ENCODE data around the gene AP5B1.

AP5B1 gene, protein sequence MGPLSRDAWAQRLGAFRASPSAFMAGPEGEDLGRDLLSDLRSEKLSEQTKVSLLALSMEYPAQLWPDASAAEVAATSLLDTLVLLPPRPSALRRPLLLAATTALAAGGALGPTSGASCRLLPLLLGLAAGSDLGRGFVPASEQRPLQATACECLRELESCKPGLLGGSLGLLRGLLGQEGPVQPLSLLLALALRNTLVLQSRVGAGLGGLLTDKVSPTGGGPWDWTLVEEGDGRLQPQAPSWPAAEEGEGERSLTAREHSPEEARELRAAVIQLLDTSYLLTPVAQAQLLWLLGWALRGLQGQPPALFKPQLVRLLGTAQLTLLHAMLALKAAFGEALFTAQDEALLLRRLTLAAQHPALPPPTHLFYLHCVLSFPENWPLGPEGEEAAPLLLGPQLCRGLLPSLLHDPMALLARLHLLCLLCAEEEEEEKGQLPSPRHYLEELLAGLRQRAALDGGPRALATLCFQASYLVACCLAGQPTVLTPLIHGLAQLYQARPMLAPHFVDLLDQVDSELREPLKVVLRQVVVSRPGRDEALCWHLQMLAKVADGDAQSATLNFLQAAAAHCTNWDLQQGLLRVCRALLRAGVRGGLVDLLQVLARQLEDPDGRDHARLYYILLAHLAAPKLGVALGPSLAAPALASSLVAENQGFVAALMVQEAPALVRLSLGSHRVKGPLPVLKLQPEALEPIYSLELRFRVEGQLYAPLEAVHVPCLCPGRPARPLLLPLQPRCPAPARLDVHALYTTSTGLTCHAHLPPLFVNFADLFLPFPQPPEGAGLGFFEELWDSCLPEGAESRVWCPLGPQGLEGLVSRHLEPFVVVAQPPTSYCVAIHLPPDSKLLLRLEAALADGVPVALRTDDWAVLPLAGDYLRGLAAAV
- total RNA-seq = 55.0 reads per million, percentile 70 among the genes with 10 or more reads in this experiment

- peak; percentile 64 for DNase-seq
Measured at GRCh38 chr11:65780770-65781151, at the start of gene AP5B1. Gene AP5B1 (minus strand): TSS chr11:65780976. CDS start chr11:65780591, 385 bp downstream.

GRCh38 chr11:65829459-65829858, 48.7 kb upstream of the AP5B1 start:
- no peak for DNase-seq

DNA sequence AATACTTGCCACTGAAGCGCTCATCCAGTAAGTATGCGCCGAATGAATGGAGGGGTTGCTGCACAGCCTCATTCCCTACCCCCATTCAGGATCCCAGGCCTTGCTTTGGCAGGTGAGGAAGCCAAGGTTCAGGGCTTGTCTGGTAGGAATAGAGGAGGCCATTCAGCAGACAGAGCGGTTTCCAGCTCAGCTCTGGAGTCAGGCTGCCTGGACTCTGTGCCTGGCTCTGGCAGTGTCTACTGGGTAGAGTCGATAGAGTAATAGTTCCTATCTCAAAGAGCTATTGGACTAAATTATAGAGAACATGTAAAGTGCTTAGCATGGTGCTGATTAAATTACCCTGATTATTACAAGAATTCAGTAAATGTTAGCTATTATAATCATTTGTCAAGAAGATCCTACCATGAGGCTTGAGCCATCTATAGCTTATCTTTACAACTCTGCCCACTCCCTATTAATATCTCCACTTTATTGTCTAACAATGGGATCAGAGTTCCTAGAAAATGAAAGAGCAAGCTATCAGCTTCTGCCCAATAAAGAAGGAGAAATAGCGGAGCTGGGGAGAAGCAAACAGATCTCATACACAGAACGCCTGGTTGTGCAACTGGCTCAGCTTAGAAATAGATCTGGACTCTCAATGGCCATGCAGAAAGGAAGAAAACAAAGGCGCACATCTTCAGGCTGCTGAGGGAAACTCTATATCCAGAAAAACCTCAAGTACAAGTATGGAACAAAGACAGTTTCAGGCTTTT, 46.4 kb upstream of the AP5B1 start:
- DNase-seq = no peak

- DNase-seq = no peak
Measured at GRCh38 chr11:65822776-65823528, 42.2 kb upstream of the AP5B1 start.

DNA sequence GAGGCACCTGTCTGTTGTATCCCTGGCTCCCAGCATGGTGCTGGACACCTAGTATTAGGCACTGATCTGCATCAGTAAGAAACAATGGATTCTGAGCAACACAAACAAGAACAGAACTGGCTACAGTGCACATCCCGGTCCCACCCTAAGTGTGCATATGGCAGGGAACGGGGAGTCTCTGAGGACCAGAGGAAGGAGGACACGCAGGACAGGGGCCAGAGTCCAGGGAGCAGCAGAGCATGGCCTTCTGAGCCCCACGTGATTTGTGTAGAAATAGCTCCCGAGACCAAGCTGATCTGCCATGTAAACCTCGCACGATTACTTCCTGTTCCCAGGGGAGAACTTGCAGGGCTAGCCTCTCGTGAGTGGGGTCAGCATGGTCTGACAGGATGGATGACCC, 40.3 kb upstream of the AP5B1 start:
- no peak for DNase-seq

DNA sequence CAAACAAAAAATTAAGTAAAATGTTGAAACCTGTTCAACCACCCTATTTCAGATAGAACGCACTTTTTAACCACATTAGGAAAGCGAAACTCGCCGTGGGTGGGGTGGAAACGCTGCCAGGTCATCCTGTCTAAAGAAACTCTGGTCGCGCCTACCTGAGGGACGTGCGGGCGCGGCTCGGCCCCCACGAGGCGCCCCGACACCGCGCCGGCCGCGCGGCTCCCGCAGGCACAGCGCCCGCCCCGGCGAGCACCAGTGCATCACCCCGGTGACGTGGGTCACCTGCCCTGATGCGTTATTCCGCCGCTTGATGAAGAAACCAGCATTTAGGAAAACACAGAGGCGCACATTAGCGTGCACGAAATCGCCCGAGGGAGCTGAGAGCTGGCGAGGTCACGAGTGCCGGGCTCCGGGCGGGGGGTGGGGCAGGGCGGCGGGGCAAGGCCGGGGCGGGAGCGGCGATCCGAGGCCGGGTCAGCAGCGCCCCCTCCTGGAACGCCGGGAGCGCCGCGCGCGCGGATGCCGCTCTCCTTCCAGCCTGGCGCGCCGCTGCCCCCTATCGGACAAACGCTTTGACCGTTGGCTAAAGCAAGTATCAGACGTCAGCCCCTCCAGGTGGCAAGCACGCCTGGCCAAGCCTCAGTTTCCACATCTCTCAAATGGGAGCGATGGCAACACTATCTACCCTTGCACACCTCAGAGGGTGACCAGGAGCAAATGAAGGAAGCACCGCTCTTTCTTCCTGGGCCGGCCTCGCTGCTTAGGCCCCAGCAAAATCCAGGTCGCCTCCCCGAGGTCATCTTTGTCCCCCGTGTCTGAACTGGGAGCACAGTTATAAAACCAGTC, 37.3 kb upstream of the AP5B1 start:
- peak; percentile 97 for DNase-seq

DNA sequence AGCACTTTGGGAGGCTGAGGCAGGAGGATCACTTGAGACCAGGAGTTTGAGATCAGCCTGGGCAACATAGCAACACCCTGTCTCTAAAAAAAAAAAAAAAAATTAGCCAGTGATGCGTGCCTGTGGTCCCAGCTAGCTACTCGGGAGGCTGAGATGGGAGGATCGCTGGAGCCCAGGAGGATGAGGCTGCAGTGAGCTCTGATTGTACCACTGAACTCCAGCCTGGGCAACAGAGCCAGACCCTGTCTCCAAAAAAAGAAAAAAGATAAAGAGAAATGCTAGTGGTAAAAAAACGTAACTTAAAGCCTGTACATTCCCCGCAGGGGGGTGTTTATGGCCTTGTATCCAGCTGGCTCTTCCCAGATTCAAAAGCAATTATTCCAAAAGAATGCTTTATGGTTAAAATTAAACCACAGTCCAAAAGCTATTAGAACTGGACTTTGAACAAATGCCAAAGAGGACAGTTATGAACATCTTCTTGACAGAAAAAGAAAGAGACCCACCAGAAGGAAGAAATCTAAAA, 36.6 kb upstream of the AP5B1 start:
- DNase-seq = no peak

GRCh38 chr11:65816696-65817095, 35.9 kb upstream of the AP5B1 start:
- no peak for DNase-seq

DNA sequence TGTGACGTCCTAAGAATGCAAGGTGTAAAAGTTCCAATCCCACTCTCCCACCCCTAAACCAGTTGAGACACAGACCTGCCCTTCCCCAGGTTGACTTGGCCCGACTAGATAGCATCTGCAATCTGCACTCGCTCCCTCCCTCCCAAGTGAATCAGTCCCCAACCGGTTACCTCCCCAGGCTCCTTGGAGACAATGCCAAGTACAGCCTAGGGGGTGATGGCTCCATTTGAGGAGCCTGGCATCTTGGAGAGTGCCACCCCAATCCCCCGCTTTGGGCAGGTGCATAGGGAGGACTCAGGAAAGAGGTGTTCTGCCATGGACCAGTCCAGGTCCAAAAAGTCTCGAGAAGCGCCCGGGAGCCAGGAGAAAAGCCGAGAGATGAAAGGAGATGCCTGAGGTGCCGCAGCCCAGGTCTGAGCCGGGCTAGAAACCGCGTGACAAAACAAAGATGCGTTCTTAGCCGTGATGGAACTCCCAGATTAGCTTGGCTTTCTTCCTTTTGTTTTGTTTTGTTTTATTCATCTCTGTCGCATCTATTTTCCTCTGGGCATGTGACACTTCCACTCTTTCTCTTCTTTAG, 34.3 kb upstream of the AP5B1 start:
- no peak for DNase-seq

GRCh38 chr11:65814131-65814985, 33.6 kb upstream of the AP5B1 start:
- no peak for DNase-seq

DNA sequence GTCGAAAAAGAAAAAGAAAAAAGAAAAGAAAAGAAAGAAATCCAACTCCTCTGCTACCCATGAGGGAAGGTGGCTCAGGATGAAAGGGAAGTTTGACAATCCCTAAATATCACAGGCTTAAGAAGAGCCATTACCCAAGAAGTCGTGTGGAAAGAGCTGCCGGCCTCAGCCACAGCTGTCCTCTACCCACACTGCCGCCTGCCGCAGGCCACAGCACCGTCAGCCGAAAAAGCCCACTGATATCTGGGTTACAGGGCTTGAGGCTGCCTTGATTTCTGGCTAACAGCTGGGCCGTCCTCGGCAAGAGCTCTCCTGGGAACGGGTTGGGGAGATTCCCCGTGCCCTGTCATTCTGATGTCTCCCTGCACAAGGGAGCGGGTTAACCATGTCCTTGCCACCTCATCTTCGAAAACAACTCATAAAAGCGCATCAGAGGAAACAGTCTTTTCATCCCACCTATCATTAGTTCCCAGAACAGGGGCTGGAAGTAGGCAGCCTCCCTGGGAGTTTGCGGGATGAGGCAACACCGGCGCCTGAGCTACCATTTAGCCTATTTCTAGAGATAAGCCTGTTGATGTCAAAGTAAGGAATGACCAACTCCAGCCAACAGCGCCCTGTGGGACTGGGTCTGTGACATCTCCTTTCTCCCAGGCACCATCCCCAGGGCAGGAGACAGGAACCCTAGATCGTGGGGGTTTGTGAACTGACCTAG, 31.1 kb upstream of the AP5B1 start:
- no peak for DNase-seq

DNA sequence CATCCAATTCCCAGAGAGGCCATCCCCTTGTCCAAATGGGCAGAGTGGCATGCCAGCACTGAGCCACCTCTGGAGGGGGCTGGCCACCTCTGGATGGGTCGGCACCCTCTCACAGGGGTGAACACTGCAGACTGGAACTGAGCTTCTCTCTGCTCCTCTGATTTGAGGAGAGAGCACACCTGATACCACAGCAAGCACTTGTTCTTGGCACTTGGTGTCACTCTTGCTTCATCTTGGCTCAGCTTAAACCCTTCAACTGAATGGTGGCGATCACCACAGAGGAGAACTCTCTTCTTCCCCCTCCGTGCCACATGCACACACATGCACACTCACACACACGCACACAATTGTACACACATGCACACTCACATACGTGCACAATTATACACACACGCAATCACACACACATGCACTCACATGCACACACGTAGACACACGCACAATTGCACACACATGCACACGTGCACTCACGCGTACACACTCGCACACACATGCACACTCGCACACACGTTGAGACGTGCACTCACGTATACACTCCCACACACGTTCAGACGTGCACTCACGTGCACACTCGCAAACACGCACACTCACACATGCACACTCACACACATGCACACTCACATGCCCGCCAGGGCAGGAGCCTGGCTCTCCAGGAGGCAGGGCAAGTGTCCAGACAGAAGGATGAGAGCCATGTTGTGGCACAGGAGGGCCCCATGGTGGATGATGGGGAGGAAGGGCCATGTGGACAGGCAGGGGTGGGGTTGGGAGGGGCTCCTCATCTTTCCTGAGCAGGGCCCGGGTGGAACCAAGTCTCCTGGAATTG, 29.5 kb upstream of the AP5B1 start:
- DNase-seq = no peak

DNA sequence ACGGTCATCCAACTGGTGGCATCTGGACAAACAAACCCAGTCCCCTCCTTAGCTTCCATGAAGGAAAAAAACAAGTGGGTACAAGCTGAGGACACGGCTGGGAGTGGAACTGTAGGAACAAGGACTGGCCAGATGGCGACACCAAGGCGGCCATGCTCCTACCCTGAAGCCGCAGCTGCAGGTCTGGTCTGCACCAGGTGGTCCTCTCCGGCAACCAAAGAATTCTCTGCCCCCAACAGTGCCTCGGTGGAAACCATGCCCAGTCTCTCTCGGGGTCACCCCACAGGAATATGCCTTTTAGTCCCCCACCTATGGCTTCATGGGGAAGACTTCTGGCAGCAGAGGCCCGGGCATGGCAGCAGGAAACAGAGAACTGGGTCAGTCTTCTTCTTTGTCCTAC, 28.7 kb upstream of the AP5B1 start:
- no peak for DNase-seq

DNA sequence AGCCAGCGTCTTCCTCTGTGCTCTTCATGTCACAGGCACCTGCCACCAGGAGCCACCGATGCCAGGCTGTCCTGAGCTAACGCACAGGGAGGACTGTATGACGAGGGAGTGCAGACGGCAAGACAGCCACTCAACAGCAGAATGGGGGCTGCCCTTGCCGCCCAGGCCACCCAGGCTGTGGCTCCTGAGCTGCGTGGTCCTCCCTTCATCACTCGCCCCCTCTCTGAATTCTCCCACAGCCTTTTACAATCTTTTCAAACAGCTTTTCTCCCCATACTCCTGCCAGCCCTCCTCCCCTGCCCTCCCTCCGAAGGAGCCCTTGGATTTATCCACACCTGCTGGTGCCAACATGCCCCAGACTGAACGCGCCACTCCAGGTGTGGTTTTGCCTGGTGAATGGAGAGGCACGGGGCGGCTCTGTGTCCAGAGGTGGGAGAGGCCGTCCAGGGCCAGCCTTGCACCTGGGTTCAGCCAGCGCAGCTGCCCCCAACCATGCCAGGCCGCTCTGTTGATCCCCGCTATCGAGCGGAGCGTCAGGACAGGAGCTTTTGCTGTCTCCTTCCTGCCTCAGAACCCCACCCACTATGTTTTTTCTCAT, 28.1 kb upstream of the AP5B1 start:
- DNase-seq = no peak

GRCh38 chr11:65806979-65807378, 26.2 kb upstream of the AP5B1 start:
- DNase-seq = no peak

GRCh38 chr11:65803797-65804492, 23.2 kb upstream of the AP5B1 start:
- no peak for DNase-seq

- no peak for DNase-seq
Measured at GRCh38 chr11:65802841-65803240, 22.1 kb upstream of the AP5B1 start.

All from effector CD4-positive, alpha-beta T cell (primary cell).